ENCODE data around the gene NQO2. TPM values are rescaled to one million over a fixed set of nuclear protein-coding genes. Genes with fewer than 3 reads are reported as not detected.
A peak's percentile ranks its signal among the peaks of the same experiment; 100 is the strongest.
"Not testable (repeated sequence)": the region's sequence is repeated elsewhere in the genome, so short reads cannot be mapped to it uniquely, and the experiment has no call there.

Gene NQO2
- total RNA-seq, 1 experiment from 2014 or later: 26.8 TPM

DNA sequence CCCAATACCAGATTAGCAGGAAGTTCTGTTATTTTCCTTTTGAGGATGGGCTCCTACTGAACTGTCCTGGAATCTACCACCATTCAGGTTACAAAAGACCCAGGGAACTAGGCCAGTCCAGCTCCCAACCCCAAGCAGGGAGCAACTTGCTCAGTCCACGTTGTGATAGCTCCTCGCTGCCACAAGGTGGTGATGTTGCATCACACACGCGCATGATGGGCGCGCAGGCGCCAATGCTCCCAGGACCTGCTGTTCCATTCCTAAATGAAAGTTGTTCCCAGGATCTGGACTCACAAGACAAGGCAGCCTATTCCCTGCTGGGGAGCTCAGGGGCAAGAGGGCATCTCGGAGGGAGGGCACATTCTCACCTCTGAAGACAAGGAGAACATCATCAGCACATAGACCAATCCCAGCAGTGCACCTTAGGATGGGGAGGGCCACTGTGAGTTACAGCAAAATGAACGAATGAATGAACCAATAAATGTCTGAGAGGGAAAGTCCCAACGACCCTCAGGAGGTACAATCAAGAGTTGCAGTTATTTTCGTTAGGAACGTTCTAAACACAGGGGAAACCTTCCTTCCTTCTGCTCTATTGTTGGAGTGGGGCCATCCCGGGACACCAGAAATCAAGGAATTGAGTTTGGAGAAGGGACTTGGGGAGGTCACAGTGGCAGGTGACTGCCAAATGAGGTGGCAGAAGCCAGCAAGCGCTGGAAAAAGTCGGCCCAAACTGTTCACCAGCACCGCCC lies 1.3 kb upstream of the NQO2 start:
- H3F3A ChIP-seq (ENCODE audit: low read length, unreplicated experiment); H3K9me2 ChIP-seq (replicated peaks; ENCODE audit: low read length); H3K36me3 ChIP-seq (ENCODE audit: low read depth, low read length); BruUV-seq (replicated peaks); POLR2A ChIA-PET (ENCODE audit: unreplicated experiment); H3K27me3 ChIP-seq (ENCODE audit: low read length); H4K20me1 ChIP-seq (ENCODE audit: low read length); H3K9me3 ChIP-seq (ENCODE audit: low read length): not testable (repeated sequence)
- H3K4me1 ChIP-seq (ENCODE audit: insufficient read depth, low read length): peaks cover 17% of the 10 kb centered on the region
- peak overlapping the region; percentile 98 for H3K4me2 ChIP-seq (ENCODE audit: low read length)
- TF ChIP-seq, protein P1, sequence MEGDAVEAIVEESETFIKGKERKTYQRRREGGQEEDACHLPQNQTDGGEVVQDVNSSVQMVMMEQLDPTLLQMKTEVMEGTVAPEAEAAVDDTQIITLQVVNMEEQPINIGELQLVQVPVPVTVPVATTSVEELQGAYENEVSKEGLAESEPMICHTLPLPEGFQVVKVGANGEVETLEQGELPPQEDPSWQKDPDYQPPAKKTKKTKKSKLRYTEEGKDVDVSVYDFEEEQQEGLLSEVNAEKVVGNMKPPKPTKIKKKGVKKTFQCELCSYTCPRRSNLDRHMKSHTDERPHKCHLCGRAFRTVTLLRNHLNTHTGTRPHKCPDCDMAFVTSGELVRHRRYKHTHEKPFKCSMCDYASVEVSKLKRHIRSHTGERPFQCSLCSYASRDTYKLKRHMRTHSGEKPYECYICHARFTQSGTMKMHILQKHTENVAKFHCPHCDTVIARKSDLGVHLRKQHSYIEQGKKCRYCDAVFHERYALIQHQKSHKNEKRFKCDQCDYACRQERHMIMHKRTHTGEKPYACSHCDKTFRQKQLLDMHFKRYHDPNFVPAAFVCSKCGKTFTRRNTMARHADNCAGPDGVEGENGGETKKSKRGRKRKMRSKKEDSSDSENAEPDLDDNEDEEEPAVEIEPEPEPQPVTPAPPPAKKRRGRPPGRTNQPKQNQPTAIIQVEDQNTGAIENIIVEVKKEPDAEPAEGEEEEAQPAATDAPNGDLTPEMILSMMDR (conservative IDR thresholded peaks at IDR 0.05; ENCODE audit: low read depth, low read length): peak; percentile 61
- CTCF ChIA-PET: interaction anchor here (0.8 kb wide), 1 partner anchor 46 kb away, joined by 10 read pairs; no protein-coding TSS in a partner anchor
- peak overlapping the region; percentile 80 for H3K4me3 ChIP-seq (ENCODE audit: low read length)
- peaks cover 19% of the 10 kb centered on the region for H3K79me2 ChIP-seq (ENCODE audit: low read length)
- H3K27ac ChIP-seq (ENCODE audit: low read length): peak overlapping the region; percentile 49
- intact Hi-C loops (cut with micrococcal nuclease): loop anchor here (2.0 to 10.0 kb wide), 3 partner anchors 54 to 256 kb away; partner anchors contain the start of genes BPHL and PSMG4
- ATAC-seq (peak; percentile 50), DNase-seq (peak; percentile 42)
- H3K9ac ChIP-seq (ENCODE audit: low read length): peak overlapping the region; percentile 47
- H2AFZ ChIP-seq (ENCODE audit: low read length): peak overlapping the region; percentile 97

- Histone ChIP-seq H3K9ac (ENCODE audit: low read length) (peak overlapping the region; percentile 47), H3F3A (ENCODE audit: low read length, unreplicated experiment) (no peaks in the 10 kb centered on the region), H3K36me3 (ENCODE audit: low read depth, low read length) (no peaks in the 10 kb centered on the region), H3K27ac (ENCODE audit: low read length) (peak overlapping the region; percentile 49), H3K9me2 (replicated peaks; ENCODE audit: low read length) (no peaks in the 10 kb centered on the region), H3K79me2 (ENCODE audit: low read length) (peaks cover 19% of the 10 kb centered on the region), H3K4me3 (ENCODE audit: low read length) (peak overlapping the region; percentile 80), H4K20me1 (ENCODE audit: low read length) (no peaks in the 10 kb centered on the region), H3K4me1 (ENCODE audit: insufficient read depth, low read length) (peaks cover 17% of the 10 kb centered on the region), H3K27me3 (ENCODE audit: low read length) (no peaks in the 10 kb centered on the region), H3K4me2 (ENCODE audit: low read length) (peak overlapping the region; percentile 98), H2AFZ (ENCODE audit: low read length) (peak overlapping the region; percentile 97), H3K9me3 (ENCODE audit: low read length) (no peaks in the 10 kb centered on the region)
- intact Hi-C loops (cut with micrococcal nuclease): loop anchor here (1.0 to 10.0 kb wide), 6 partner anchors 9 to 256 kb away; partner anchors contain the start of genes BPHL and PSMG4
- ChIA-PET POLR2A (ENCODE audit: unreplicated experiment) (interaction anchor here (0.5 to 1.0 kb wide), 7 partner anchors 9 to 1022 kb away, joined by 3 to 29 read pairs (median 13); no protein-coding TSS in a partner anchor), CTCF (interaction anchor here (0.5 to 1.0 kb wide), 6 partner anchors 10 to 263 kb away, joined by 3 to 10 read pairs (median 6); no protein-coding TSS in a partner anchor)
- TF ChIP-seq EZH2 (IDR thresholded peaks at IDR 0.05; ENCODE audit: low read length, unreplicated experiment): no peak
- no peak for TF ChIP-seq EZH2phosphoT487 (IDR thresholded peaks at IDR 0.05; ENCODE audit: borderline replicate concordance, low read length)
- TF ChIP-seq, protein P1 (conservative IDR thresholded peaks at IDR 0.05; ENCODE audit: low read depth, low read length): no peak
- TSS peak; percentile 82 for BruUV-seq (replicated peaks)
- DNase-seq: peak; percentile 79
- ATAC-seq: peak; percentile 48
Observed at GRCh38 chr6:2998998-2999617, 586 bp upstream of the NQO2 start.

Measured in PC-3 (cell line).